Erythroblast (primary cell): ENCODE measurements around the gene QKI.
"Not testable (repeated sequence)": the region's sequence is repeated elsewhere in the genome, so short reads cannot be mapped to it uniquely, and the experiment has no call there.

Experiments used
- DNase-seq, 2 experiments: peaks; one replicate each; lab custom pipeline; 2025; lab: John Stamatoyannopoulos, UW
- GATA1 ChIP-seq: IDR thresholded peaks from 2 replicates; pipeline ENCODE4 v1.6.1; 2011; ENCODE audit warnings: low read depth, mild to moderate bottlenecking, control low read depth, low read length, moderate library complexity
- POLR2A ChIP-seq: IDR thresholded peaks from 2 replicates; pipeline ENCODE4 v1.6.1; 2011; ENCODE audit warnings: mild to moderate bottlenecking, low read length

The QKI gene

GRCh38 chr6:163415620-163416556 is 1.4 kb downstream of the QKI start:
- DNase-seq: peak; percentile 82 to 85
- peak; percentile 40 for TF ChIP-seq POLR2A
- TF ChIP-seq GATA1: no peak

- DNase-seq: peak; percentile 62 to 80
- TF ChIP-seq POLR2A (no peak), GATA1 (no peak)
These were observed 2.2 kb downstream of the QKI start for GRCh38 chr6:163416557-163417253.

- peak in 1 of 2 experiments; percentile 48 for DNase-seq
- no peak for TF ChIP-seq POLR2A
- no peak for TF ChIP-seq GATA1
These were observed 3.1 kb downstream of the QKI start for GRCh38 chr6:163417595-163417994.

GRCh38 chr6:163418311-163419029 is 4.0 kb downstream of the QKI start:
- no peak for TF ChIP-seq POLR2A
- TF ChIP-seq GATA1: no peak
- peak in 1 of 2 experiments; percentile 25 for DNase-seq

- peak in 1 of 2 experiments; percentile 35 for DNase-seq
- TF ChIP-seq POLR2A: no peak
- no peak for TF ChIP-seq GATA1
These were observed 5.1 kb downstream of the QKI start for GRCh38 chr6:163419413-163420288.

GRCh38 chr6:163420289-163420614 is 5.7 kb downstream of the QKI start:
- DNase-seq: no peak
- TF ChIP-seq POLR2A: no peak
- TF ChIP-seq GATA1: no peak

- TF ChIP-seq GATA1 (no peak), POLR2A (no peak)
- DNase-seq: no peak
These were observed 8.0 kb downstream of the QKI start for GRCh38 chr6:163422550-163422949.

GRCh38 chr6:163423696-163424095 is 9.2 kb downstream of the QKI start:
- no peak for DNase-seq
- TF ChIP-seq GATA1 (no peak), POLR2A (no peak)

GRCh38 chr6:163427498-163428254 is 13.2 kb downstream of the QKI start:
- TF ChIP-seq POLR2A (no peak), GATA1 (no peak)
- DNase-seq: peak; percentile 63 to 80

- DNase-seq: no peak
- TF ChIP-seq POLR2A (no peak), GATA1 (no peak)
These were observed 13.9 kb downstream of the QKI start for GRCh38 chr6:163428373-163428772.

GRCh38 chr6:163429858-163430448 is 15.4 kb downstream of the QKI start:
- TF ChIP-seq GATA1 (no peak), POLR2A (no peak)
- no peak for DNase-seq

GRCh38 chr6:163432300-163432699 is 17.8 kb downstream of the QKI start:
- peak; percentile 18 to 29 for DNase-seq
- TF ChIP-seq POLR2A (no peak), GATA1 (no peak)

- DNase-seq: not testable (repeated sequence)
These were observed 19.0 kb downstream of the QKI start for GRCh38 chr6:163433486-163433885.
